CD14-positive monocyte (primary cell): ENCODE data around the gene SESN3. TPM values are rescaled to one million over a fixed set of nuclear protein-coding genes. Genes with fewer than 3 reads are reported as not detected.

ENCODE experiments used
- DNase-seq, 3 donors: peaks; one replicate each; pipeline ENCODE4 v3.0.0-alpha.2; 2011 to 2022
- H2AFZ ChIP-seq: 2 replicates; pipeline ENCODE4 v1.6.0; 2012; ENCODE audit warnings: mild to moderate bottlenecking, low read depth, low read length, inconsistent platforms; ENCODE audit not compliant: insufficient read depth, poor library complexity, severe bottlenecking
- H3K27ac ChIP-seq, 2 donors: 1 replicate in 1 of 2; 2 replicates in 1 of 2; pipeline ENCODE4 v1.5.1; 2012 to 2013; ENCODE audit warnings: low read length in 2 of 2, control low read depth in 1 of 2, inconsistent platforms in 1 of 2, low read depth in 1 of 2, mild to moderate bottlenecking in 1 of 2
- H3K27me3 ChIP-seq, 2 donors: one replicate each; pipeline versions ENCODE4 v1.6.0 to v1.6.1; 2011 to 2013; ENCODE audit warnings: low read length in 2 of 2; ENCODE audit not compliant: control insufficient read depth in 2 of 2, insufficient read depth in 2 of 2
- H3K36me3 ChIP-seq, 2 donors: replicated peaks in 1 of 2; 1 replicate in 1 of 2; 2 replicates in 1 of 2; pipeline versions ENCODE4 v1.5.1 to v1.6.1; 2012 to 2013; ENCODE audit warnings: low read length in 2 of 2, control low read depth in 1 of 2, inconsistent platforms in 1 of 2, mild to moderate bottlenecking in 1 of 2; ENCODE audit not compliant: insufficient read depth in 2 of 2, control insufficient read depth in 1 of 2
- H3K4me1 ChIP-seq, 2 donors: 1 replicate in 1 of 2; 2 replicates in 1 of 2; pipeline versions ENCODE4 v1.5.1 to v1.6.1; 2012 to 2013; ENCODE audit warnings: low read length in 2 of 2, control low read depth in 1 of 2, inconsistent platforms in 1 of 2, mild to moderate bottlenecking in 1 of 2, moderate library complexity in 1 of 2; ENCODE audit not compliant: insufficient read depth in 2 of 2, control insufficient read depth in 1 of 2
- H3K4me2 ChIP-seq: replicated peaks from 2 replicates; pipeline ENCODE3; 2012; ENCODE audit warnings: low read length, moderate library complexity, mild to moderate bottlenecking; ENCODE audit not compliant: poor library complexity, severe bottlenecking; ENCODE audit errors: extremely low read depth
- H3K4me3 ChIP-seq, 3 experiments: fragments of 200-600 bp in 1 of 3; sonication (generic) in 1 of 3; replicated peaks in 1 of 3; 1 replicate in 2 of 3; 2 replicates in 1 of 3; pipeline ENCODE4 v1.5.1; 2011 to 2013; ENCODE audit warnings: low read length in 3 of 3, mild to moderate bottlenecking in 3 of 3, control low read depth in 2 of 3, low read depth in 2 of 3, inconsistent platforms in 1 of 3, moderate library complexity in 1 of 3
- H3K79me2 ChIP-seq: 2 replicates; pipeline ENCODE4 v1.6.0; 2012; ENCODE audit warnings: mild to moderate bottlenecking, control low read depth, inconsistent platforms, low read length, moderate library complexity; ENCODE audit not compliant: insufficient read depth
- H3K9ac ChIP-seq: 2 replicates; pipeline ENCODE4 v1.6.0; 2017; ENCODE audit warnings: low read length, mild to moderate bottlenecking; ENCODE audit not compliant: insufficient read depth, poor library complexity, severe bottlenecking
- H3K9me3 ChIP-seq, 2 donors: replicated peaks in 1 of 2; 1 replicate in 1 of 2; 2 replicates in 1 of 2; pipeline versions ENCODE4 v1.5.1 to v1.6.1; 2012 to 2013; ENCODE audit warnings: low read length in 2 of 2, control low read depth in 1 of 2; ENCODE audit not compliant: control insufficient read depth in 1 of 2, insufficient read depth in 1 of 2
- H4K20me1 ChIP-seq: 2 replicates; pipeline ENCODE4 v1.6.0; 2012; ENCODE audit warnings: mild to moderate bottlenecking, low read length, control low read depth, moderate library complexity; ENCODE audit not compliant: insufficient read depth
- H3K27ac Mint-ChIP-seq, 7 donors: one replicate each; pipeline ENCODE4 v1.8.0; 2020; ENCODE audit warnings: mild to moderate bottlenecking in 7 of 7, mixed read lengths in 7 of 7, moderate library complexity in 6 of 7, inconsistent platforms in 2 of 7
- H3K27me3 Mint-ChIP-seq, 3 donors: one replicate each; pipeline ENCODE4 v1.8.0; 2021 to 2022; ENCODE audit warnings: low read depth in 3 of 3, mild to moderate bottlenecking in 3 of 3, mixed read lengths in 3 of 3, moderate library complexity in 3 of 3, inconsistent platforms in 1 of 3
- H3K36me3 Mint-ChIP-seq, 2 donors: one replicate each; pipeline ENCODE4 v1.8.0; 2020; ENCODE audit warnings: mixed read lengths in 2 of 2, inconsistent platforms in 1 of 2, mild to moderate bottlenecking in 1 of 2
- H3K4me1 Mint-ChIP-seq: one replicate; pipeline ENCODE4 v1.8.0; 2020; ENCODE audit warnings: mild to moderate bottlenecking, mixed read lengths
- H3K4me3 Mint-ChIP-seq, 2 donors: one replicate each; pipeline ENCODE4 v1.8.0; 2020; ENCODE audit warnings: mild to moderate bottlenecking in 2 of 2, mixed read lengths in 2 of 2, moderate library complexity in 1 of 2
- H3K9me3 Mint-ChIP-seq, 7 donors: one replicate each; pipeline ENCODE4 v1.8.0; 2020 to 2022; ENCODE audit warnings: mixed read lengths in 7 of 7, mild to moderate bottlenecking in 6 of 7, moderate library complexity in 6 of 7, inconsistent platforms in 2 of 7
- WGBS: methylation state at CpG from one replicate; pipeline ENCODE4 v1.1.5; 2013; ENCODE audit warnings: missing lambda C conversion rate; ENCODE audit not compliant: insufficient coverage; 5-methylcytosine and 5-hydroxymethylcytosine counted together
- intact Hi-C, 2 donors: fragments of 100-400 bp; cut with micrococcal nuclease; formaldehyde crosslinking; loops; one replicate each; pipeline versions ENCODE4 v1.15.0 to v1.15.1; 2023
- polyA plus RNA-seq, 3 donors: library from polyadenylated mRNA; depleted of rRNA in 1 of 3; unstranded in 2 of 3; stranded (reverse) in 1 of 3; fragments of 300-500 nt in 2 of 3; fragments of >200 nt in 1 of 3; fragmentation: Illumina TruSeq in 2 of 3; gene quantifications; 1 replicate in 2 of 3; 2 replicates in 1 of 3; pipeline ENCODE4 v1.2.3, GENCODE V29; 2012 to 2021
- TF ChIP-seq, protein P1 (sequence below): fragments of 200-600 bp; IDR thresholded peaks from one replicate; pipeline ENCODE4 v1.8.0; 2022; ENCODE audit warnings: antibody characterized with exemption, mild to moderate bottlenecking

Gene SESN3
- polyA plus RNA-seq, 3 donors = 1.1 to 7.4 (median 1.4) TPM

DNA sequence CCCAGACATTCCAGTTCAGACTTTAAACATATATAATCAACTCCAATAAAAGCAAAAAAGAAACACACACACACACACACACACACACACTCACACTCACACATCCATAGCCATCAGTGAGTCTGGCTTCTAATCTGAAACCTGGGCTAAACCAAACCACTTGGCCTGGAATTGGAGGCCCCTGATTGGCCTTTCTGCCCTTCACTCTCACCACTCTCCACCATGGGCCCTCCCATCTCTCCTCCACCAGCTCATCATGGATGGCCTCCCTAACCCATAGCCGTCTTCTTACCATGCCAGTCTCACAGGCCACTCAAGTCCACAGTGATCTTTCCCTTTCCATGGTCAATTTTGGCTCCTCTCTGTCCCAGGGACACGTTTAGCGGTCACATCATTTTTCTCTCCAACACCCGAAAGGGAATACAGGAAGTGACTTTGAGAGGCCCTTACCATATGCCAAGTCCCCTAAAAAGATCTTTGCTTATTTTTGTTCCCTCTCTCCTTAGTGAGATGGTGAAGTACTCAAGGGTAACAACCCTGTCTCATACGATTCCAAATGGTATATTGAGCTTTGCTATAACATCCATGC is 74.8 kb downstream of the SESN3 start:
- Histone ChIP-seq H3K36me3 (no peaks in the 10 kb centered on the region), H3K4me1 (peaks cover 13 to 24% of the 10 kb centered on the region in 2 donors), H3K4me3 (no peak overlapping the region), H3K27ac (no peak overlapping the region), H3K27me3 (no peaks in the 10 kb centered on the region), H3K79me2 (no peaks in the 10 kb centered on the region), H3K4me2 (no peak overlapping the region), H3K9ac (no peak overlapping the region), H3K9me3 (peaks cover 0 to 3% of the 10 kb centered on the region in 2 donors), H2AFZ (no peak overlapping the region), H4K20me1 (no peaks in the 10 kb centered on the region)
- Mint-ChIP-seq H3K4me3 (no peak overlapping the region), H3K9me3 (peaks cover 0 to 4% (median 0%) of the 10 kb centered on the region in 7 donors), H3K27me3 (no peaks in the 10 kb centered on the region), H3K36me3 (no peaks in the 10 kb centered on the region), H3K4me1 (peaks cover 24% of the 10 kb centered on the region), H3K27ac (peak overlapping the region in 1 of 7 donors; percentile 6)
- TF ChIP-seq, protein P1, sequence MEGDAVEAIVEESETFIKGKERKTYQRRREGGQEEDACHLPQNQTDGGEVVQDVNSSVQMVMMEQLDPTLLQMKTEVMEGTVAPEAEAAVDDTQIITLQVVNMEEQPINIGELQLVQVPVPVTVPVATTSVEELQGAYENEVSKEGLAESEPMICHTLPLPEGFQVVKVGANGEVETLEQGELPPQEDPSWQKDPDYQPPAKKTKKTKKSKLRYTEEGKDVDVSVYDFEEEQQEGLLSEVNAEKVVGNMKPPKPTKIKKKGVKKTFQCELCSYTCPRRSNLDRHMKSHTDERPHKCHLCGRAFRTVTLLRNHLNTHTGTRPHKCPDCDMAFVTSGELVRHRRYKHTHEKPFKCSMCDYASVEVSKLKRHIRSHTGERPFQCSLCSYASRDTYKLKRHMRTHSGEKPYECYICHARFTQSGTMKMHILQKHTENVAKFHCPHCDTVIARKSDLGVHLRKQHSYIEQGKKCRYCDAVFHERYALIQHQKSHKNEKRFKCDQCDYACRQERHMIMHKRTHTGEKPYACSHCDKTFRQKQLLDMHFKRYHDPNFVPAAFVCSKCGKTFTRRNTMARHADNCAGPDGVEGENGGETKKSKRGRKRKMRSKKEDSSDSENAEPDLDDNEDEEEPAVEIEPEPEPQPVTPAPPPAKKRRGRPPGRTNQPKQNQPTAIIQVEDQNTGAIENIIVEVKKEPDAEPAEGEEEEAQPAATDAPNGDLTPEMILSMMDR = no peak
- 93% methylated on average over 1 of the region's 5 CpGs for WGBS
- DNase-seq = no peak
- intact Hi-C loops = no loop called here

DNA sequence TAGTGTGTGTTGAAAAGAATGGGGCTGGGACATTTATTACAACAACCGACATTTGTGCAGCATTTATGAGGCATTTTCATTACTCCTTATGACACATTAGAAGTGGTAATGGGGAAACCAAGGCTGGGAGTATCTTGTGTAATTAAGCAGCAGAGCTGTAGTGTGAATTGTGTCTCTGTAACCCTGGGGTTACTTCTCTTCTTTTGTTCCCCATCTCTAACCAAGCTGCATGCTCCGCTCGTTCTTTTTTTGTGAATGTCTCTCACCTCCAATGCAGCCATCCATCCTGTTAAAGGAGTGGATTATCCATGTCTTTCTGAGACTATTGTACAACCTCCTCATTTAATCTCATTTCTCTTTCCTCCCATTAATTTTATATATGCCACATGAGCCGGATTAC is 75.6 kb downstream of the SESN3 start:
- H3K27ac Mint-ChIP-seq = peak overlapping the region in 2 of 7 donors; percentile 3 to 36
- TF ChIP-seq, protein P1 = no peak
- H3K27ac ChIP-seq = no peak overlapping the region
- no peak overlapping the region for H2AFZ ChIP-seq
- H3K4me1 Mint-ChIP-seq = peaks cover 25% of the 10 kb centered on the region
- no peaks in the 10 kb centered on the region for H4K20me1 ChIP-seq
- no peak overlapping the region for H3K9ac ChIP-seq
- no CpG with 5 or more reads among the region's 4 CpGs for WGBS
- no peaks in the 10 kb centered on the region for H3K79me2 ChIP-seq
- peaks cover 16 to 25% of the 10 kb centered on the region in 2 donors for H3K4me1 ChIP-seq
- intact Hi-C loops = no loop called here
- H3K9me3 Mint-ChIP-seq = peaks cover 0 to 4% (median 0%) of the 10 kb centered on the region in 7 donors
- no peak overlapping the region for H3K4me3 Mint-ChIP-seq
- H3K27me3 ChIP-seq = no peaks in the 10 kb centered on the region
- H3K4me3 ChIP-seq = no peak overlapping the region
- no peaks in the 10 kb centered on the region for H3K36me3 Mint-ChIP-seq
- H3K36me3 ChIP-seq = no peaks in the 10 kb centered on the region
- DNase-seq = no peak
- peaks cover 0 to under 1% (median 0%) of the 10 kb centered on the region in 3 donors for H3K27me3 Mint-ChIP-seq
- H3K9me3 ChIP-seq = peaks cover 0 to 3% of the 10 kb centered on the region in 2 donors
- no peak overlapping the region for H3K4me2 ChIP-seq
